Keratinocyte (primary cell): ENCODE results near the gene KCNK7.

Source experiments
- CTCF ChIP-seq, 3 experiments: IDR thresholded peaks in 1 of 3; conservative IDR thresholded peaks in 1 of 3; optimal IDR thresholded peaks in 1 of 3; 2 replicates in 2 of 3; 3 replicates in 1 of 3; pipeline versions ENCODE3 to v1.5.1; 2011; ENCODE audit warnings: low read length in 3 of 3, mild to moderate bottlenecking in 3 of 3, moderate library complexity in 2 of 3, control low read depth in 1 of 3, inconsistent platforms in 1 of 3; ENCODE audit not compliant: insufficient read depth in 2 of 3; ENCODE audit errors: extremely low read depth in 1 of 3
- EZH2 ChIP-seq: IDR thresholded peaks from one replicate; pipeline ENCODE4 v1.6.1; 2012; ENCODE audit warnings: inconsistent platforms, mild to moderate bottlenecking, low read length, moderate library complexity

GRCh38 chr11:65586247-65586630, 9.4 kb downstream of the KCNK7 start:
- TF ChIP-seq CTCF (optimal IDR thresholded peaks at IDR 0.05 in 1 of 3, IDR thresholded peaks at IDR 0.05 in 1 of 3, conservative IDR thresholded peaks at IDR 0.05 in 1 of 3; ENCODE audit: extremely low read depth in 1 of 3, insufficient read depth in 2 of 3, low read length in 3 of 3) (no peak), EZH2 (no peak)
